GM19397 (cell line): ENCODE measurements around the gene CYBA.

Experiments
- ATAC-seq: cut with Tn5 transposase; IDR thresholded peaks from one replicate; pipeline ENCODE4 v1.9.1; 2021; ENCODE audit warnings: mild to moderate bottlenecking, moderate library complexity; ENCODE audit not compliant: unreplicated experiment

CYBA gene

DNA sequence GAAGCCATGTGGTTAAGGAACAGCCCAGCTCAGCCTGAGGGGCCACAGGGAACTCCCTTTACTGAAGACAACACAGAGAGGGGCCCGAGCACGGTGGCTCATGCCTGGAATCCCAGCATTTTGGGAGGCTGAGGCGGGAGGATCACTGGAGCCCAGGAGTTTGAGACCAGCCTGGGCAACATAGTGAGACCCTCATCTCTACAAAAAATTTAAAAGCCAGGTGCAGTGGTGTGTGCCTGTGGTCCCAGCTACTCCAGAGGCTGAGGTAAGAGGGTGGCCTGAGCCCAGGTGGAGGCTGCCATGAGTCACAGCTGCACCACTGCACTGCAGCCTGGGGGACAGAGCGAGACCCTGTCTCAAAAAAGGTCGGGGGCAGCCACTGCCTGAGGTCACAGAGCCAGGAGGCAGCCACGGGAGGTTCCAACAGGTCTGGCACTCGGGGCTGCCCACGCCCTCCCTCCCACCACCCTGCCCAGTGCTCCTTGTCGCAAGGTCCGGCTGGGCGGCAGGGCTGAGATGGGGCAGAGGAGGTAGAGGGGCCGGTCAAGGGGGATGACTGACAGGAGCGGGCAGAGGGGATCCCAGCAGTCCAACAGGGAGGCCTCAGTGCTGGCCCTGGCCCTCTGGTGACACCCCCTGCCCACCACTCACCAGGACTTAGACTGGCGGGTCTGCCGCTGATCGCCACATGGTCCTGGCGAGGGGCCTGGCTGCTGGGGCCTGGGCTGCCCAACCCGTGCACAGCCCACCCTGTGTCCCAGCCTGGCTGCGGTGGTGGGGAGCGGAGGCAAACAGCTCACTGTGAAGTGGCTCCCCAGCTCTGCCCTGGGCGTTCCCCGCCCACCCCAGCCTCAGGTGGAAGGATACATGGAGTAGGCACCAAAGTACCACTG, 3.4 kb downstream of the CYBA start:
- no peak for ATAC-seq

DNA sequence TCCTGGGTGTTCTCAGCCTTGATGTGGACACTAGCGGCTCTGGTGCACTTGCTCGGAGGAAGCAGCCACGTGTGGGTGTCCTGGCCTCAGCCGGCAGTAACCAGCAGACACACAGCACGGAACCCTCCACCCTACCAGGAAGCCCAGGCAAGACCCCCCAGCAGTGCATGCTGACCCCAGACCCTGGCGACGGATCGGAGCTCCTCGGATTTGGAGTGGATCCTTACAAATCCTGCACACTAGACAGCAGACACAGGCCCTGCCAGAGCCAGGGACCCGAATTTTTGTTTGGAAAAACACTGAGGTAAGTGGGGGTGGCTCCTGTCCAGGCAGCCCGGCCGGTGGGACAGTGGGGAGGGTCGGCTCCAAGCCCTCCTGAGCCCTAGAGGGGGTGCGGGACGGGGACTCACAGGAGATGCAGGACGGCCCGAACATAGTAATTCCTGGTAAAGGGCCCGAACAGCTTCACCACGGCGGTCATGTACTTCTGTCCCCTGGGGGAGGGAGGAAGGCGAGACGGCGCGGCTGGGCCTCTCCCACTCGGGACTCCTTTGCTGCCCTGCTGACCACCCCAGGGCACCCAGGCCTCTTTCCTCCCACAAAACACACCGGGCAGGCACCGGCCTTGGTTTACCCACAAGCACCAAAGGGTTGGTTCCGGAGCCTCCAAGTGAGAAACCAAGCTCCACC, 4.4 kb downstream of the CYBA start:
- no peak for ATAC-seq

DNA sequence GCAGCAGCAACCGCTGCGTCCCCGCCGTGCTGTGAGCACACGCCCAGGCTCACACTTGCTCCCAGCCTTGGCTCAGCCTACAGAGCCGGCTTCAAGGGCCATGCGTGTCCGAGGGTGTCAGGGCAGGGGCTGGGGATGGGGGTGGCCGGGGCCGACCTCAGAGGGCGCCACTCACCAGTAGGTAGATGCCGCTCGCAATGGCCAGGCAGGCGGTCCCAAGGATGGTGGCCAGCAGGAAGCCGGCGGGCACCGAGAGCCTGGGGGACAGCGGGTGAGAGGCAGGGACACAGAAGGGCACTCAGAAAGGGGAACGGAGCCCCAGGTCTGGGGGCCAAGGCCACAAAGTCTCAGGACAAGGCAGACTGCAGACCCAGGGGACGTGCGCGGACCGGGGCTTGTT, 4.9 kb downstream of the CYBA start:
- no peak for ATAC-seq

DNA sequence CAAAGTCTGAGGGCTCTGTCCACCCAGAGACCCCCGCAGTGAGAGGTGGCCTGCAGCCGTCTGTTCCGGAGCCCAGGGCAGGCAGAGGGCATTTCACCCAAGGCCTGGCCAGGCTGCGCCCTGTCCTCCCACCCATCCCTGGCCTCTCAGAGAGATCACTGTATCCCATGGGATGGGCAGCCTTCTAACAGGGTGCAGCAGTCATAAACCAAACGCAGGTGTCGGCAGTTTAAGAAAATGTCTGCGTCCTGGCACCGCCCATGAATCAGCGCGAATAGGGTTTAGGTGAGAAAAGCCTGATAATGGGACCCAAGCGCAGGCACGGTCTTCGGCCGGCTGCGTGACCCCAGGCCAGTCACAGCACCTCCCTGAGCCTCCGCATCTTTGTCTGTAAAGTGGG, 5.4 kb downstream of the CYBA start:
- ATAC-seq: no peak

DNA sequence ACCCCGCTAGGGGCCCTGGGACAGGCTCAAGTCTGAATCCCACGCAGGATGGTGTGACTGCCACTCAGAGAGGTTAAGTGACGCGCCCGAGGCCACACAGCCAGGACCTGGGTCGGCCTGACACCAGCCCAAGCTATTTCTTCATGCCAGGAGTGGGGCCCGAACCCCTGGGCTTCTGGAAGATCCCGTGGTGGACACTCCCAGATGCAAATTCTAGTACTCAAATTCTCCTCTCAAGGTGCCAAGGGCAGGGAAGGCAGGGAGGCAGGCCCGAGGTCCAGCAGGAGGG, 7.3 kb downstream of the CYBA start:
- no peak for ATAC-seq

DNA sequence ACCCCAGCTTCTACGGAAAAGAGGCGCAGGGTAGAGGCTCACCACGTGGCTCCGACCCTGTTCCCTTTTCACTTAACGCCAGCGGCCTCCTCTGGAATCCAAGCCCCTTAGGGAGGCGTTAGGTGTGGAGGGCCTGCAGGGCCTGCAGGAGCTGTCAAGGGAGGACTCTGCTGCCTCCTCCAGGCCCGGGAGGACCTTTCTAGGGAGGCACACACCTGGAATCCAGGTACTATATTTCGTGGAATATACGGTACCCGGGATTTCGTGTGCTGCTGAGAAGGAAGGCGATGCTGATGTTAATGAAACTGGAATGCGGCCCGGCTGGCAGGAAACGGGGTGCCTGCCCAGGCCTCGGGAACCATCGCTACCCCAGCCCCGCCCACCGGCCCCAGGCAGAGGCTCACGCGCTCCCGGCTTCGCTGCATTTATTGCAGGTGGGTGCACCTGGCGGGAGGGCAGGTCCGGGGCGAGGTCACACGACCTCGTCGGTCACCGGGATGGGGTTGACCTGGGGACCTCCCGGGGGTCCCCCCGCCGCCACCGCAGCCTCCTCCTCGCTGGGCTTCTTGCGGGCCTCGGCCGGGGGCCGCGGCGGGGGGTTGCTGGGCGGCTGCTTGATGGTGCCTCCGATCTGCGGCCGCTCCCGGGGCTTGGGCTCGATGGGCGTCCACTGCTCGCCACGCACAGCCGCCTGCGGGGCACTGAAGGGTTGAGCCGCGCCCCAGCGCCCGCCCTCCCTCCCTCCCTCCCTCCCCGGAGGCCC, 7.8 kb downstream of the CYBA start:
- ATAC-seq: no peak

DNA sequence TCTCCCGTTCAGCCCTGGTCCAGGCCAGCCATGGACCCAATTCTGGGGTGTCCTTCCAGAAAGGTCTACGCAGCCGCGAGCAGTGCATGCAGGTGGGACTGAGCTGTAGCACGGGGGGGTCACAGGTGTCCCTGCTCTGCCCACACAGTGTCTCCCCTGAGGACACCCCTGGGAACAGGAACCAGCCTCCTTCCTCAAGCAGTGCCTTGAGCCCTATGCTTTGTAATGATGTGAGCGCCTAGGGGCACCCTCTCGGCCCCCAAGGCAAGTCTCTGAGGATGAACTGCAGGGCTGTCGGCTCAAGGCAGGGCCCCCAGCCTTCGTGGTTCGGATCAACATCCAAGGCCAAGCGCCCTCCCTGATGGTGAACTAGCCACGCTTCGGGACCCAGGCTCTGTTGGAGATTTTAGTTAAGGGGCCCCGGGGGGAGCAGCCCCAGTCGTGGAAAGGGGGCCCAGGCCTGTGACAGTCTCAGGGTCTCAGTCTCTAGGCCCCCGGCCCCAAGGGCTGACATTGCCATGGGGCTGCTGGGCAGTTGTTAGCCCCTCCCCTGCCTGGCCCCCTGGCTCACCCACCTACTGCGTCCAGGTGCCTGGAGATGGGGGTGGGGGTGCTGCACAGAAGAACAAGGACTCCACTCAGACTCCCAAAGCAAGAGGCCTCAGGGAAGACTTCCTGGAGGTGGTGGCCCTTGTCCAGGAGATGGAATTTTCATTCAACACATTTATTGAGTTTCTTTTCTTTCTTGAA, 10.2 kb downstream of the CYBA start:
- ATAC-seq: no peak

DNA sequence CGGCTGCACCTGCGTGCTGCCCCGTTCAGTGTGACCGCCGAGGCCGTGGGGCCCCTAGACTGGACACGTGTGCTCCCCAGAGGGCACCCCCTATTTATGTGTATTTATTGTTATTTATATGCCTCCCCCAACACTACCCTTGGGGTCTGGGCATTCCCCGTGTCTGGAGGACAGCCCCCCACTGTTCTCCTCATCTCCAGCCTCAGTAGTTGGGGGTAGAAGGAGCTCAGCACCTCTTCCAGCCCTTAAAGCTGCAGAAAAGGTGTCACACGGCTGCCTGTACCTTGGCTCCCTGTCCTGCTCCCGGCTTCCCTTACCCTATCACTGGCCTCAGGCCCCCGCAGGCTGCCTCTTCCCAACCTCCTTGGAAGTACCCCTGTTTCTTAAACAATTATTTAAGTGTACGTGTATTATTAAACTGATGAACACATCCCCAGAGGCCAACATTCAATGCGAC, 10.8 kb downstream of the CYBA start:
- no peak for ATAC-seq

DNA sequence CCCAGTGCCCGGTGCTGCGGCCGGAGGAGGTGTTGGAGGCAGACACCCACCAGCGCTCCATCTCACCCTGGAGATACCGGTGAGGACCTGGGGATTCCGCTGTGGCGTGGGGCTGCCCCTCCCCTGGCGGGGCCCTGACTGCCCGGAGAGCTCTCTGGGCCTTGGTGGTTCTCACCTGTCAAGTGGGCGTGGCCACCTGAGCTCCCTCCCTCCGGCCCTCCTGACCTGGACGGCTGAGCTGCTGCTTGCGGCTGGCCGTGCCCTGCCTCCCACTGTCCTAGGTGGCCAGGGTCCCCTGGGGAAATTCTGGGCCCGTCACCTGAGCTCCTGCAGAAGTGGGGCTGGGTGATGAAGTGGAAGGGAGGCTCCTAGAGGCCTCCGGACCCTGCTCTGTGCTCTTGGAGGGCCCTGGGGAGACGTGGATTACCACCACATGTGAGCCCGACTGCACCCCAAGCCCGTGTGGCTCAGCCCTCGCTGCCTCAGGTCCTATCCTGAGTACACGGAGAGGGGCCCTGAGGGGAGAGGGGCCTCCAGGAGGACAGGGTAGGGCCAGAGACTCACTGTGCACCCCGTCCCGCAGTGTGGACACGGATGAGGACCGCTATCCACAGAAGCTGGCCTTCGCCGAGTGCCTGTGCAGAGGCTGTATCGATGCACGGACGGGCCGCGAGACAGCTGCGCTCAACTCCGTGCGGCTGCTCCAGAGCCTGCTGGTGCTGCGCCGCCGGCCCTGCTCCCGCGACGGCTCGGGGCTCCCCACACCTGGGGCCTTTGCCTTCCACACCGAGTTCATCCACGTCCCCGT, 11.4 kb downstream of the CYBA start:
- no peak for ATAC-seq

DNA sequence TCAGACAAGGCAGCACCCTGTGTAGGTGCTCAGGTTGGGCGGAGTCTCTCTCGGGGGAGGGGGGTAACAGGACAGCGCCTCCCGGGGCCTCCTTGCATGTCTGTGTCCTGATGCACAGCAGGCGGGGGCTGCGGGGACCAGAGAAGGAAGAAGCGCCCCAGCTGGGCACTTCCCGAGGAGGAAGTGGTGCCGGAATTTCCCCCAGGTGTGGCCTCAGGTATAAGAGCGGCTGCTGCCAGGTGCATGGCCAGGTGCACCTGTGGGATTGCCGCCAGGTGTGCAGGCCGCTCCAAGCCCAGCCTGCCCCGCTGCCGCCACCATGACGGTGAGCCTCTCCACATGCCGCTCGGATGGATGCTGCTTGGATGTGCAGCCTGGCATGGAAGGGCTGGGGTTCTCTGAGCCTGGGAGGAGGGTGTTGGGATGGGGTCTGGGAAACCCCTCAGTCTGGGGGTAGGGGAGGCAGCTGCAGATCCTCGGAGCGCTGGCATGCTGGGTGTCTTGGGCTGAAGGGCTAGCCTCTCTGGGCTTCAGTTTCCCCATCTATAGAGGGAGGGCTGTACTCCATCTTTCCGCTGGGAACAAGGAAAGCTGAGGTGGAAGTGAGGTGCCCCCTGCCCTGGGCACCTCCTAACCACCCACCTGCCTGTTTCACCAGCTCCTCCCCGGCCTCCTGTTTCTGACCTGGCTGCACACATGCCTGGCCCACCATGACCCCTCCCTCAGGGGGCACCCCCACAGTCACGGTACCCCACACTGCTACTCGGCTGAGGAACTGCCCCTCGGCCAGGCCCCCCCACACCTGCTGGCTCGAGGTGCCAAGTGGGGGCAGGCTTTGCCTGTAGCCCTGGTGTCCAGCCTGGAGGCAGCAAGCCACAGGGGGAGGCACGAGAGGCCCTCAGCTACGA, 12.3 kb downstream of the CYBA start, which contains the start of gene IL17C:
Gene IL17C (plus strand): TSS at position 250 of the 908 bp plus-strand sequence. CDS start 70 bp downstream, at position 320.
- no peak for ATAC-seq

DNA sequence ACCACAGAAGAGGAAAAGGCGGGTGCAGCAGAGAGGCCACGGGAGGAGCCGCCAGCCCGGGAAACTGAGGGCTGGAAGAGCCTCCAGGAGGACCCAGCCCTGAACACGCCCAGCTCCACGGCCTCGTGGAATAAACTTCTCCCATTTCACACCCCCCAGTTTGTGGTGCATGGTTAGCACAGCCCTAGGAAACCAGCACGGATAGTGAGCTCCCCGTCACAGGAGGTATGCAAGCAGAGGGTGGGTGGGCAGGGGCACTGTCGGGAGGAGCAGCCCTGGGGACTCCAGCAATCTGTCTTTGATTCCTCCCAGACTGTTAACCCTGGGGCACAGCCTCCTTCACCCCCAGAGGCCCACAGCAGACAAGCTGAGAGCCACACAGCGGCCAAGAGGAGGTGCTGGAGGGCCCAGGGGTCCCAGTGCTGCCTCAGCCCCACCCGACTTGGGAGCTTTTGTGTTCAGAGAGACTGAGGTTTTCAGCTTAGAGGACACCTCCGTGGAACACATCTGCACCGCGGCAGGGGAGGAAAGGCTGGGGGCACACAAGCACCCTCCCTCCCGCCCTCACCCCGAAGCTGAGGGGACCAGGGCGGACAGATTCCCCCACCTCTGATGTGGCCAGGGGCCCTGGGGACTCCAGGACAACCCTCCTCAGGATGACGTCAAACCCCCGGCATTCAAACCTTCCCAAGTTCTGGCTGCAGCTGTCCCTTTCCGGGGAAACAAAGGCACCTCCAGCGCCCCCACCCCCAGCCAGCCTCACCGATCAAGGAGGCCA, 14.2 kb downstream of the CYBA start:
- no peak for ATAC-seq

DNA sequence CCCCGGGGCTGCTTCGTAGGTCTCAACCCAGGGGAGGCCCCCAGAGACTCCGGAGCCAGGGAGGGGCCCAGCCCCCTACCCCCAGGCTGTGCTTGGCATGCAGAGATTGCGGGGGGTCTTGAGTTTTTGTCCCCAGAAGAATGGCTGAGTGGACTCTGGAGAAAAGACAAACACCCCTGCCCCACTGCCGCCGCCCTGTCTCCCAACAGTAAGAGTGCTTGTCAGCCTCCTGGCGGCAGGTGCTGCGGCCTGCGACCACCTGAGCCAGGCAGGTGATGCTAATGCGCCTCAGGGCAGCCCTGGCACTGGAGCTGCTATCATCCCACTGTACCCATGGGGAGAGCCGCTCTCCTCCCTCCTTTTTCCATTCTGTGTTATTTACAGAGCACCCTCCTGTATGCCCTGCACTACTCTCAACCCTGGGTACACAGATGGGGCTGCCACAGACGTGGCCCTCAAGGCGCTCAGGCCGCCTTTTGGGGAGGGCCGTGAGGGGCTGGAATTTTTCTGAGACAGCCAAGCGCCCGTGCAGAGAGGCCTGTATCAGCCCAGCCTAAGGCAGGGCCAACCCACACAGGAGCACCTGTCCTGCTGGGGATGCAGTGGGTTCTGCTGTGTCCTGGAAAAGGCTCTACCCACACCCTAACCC, 15.1 kb downstream of the CYBA start:
- no peak for ATAC-seq

DNA sequence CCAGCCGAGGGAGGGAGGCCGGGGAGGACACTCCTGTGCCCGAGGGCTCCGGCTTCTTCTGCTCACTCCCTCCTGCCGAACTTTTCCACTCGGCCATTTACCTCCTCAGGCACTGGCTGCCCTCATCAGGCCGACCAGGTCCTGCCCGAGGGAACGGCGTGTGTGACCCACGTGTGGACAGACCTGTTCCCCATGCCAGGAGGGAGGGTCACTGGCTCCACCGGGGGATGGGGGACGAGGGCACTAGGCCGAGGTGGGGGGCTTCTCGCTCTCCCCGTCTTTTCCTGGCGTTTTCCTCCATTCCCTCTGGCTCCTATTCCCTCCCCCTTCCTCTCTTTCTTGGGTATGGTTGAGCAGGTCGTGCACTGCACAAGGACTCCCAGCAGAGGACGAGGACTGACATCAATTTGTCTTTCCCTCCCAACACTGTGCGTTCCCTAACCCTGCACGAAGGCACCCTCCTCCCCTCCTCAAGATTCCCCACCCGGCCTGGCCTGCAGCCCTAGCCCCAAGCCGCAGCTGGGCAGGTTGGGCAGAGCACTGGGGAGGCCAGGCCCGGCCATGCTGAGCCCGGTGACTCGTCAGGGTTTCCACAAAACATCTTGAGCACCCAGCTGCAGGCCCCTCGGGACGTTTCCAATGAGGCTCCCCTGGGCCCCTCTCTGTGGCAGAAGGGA, 15.7 kb downstream of the CYBA start:
- no peak for ATAC-seq

DNA sequence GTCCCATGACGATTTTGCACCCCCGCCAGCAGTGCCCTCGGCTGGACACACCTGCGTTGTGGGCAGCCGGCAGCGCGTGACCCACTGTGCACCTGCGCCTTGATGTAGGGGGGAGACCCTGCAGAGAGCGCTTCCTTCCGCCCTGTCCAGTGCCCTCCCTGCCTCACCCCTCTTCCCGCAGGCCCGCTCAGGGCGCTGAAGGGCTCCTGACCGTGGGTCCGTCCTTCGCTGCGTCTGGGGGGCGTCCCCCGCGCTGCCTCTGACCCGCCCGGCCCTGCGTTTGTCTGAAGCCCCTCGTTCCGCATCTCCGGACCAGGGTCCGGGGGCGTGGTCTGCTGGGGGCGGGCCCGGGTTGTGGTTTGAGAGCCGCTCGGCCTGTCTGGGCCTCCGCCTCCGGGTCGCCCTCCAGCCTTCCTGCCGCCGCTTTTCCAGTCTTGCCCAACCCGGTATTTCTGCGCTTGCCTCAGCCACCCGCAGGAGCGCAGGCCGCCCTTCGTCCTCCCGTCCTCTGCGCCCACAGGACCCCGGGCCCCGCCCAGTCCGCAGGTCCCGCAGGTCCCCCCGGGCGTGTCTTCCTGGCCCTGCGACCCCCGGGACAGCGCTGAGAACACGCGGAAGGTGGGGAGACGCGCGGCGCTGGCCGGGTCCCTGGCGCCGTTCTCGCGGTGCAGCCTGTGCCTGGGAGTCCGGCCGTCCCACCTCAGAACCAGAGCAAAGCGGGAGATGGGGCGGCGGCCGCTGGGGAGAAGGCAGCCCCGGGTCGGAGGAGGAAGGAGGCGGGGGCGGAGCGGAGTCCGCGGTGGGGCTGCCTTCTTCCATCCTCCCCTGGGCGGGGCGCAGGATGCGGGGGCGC, 16.5 kb downstream of the CYBA start:
- ATAC-seq: peak; percentile 48

DNA sequence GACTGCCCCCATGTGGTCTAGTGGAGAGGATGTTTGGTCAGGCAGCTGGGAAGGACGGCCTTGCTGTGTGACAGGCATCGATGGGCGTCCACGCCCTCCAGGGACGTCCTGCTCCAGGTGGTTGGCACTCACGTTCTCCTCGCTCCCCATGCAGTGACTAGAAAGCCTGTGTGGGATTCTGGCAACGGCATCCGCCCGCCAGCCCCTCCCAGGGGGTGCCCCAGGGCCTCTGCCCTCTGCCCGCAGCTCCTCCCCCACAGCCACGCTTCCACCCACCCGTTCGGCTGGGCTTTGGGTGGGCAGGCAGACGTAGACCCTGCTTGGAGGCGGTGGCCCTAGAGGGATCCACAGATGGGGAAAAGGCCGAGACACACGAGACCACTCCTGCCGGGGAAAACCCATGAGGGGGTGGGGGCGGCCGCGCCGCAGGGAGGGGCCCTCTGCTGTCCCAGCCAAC, 17.1 kb downstream of the CYBA start:
- peak; percentile 29 for ATAC-seq

DNA sequence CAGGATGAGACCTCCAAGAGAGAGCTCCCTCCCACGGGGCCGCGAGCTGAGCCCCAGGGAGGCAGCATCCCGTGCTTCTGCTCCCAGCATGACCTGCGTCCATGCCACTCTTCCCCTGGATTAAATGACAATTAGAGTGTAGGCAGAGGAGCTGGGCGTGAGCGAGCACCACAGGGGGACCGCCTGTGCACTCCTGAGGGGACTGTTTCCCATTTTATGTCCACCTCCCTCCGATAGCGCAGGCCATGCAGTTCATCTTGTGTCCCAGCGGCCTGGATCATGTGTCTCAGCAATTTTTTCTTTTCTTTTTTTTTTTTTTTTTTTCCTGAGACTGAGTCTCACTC, 18.3 kb downstream of the CYBA start:
- ATAC-seq: no peak
